SK-N-MC (cell line): ENCODE measurements around the gene ALG14.
A peak's percentile ranks its signal among the peaks of the same experiment; 100 is the strongest.

Experiments
- DNase-seq: peaks from one replicate; pipeline ENCODE4 v3.0.0-alpha.2; 2011; ENCODE audit warnings: low read depth, low spot score
- H3K27ac ChIP-seq: fragments of 200-600 bp; sonication (generic); 2 replicates; pipeline ENCODE4 v1.5.1; 2016; ENCODE audit warnings: mixed run types
- H3K36me3 ChIP-seq: fragments of 200-600 bp; sonication (generic); 2 replicates; pipeline ENCODE4 v1.6.1; 2017; ENCODE audit warnings: antibody characterized with exemption, low read length, mixed read lengths; ENCODE audit not compliant: insufficient read depth
- H3K4me3 ChIP-seq: fragments of 200-600 bp; sonication (generic); 2 replicates; pipeline ENCODE4 v1.5.1; 2016
- H3K9ac ChIP-seq: fragments of 200-600 bp; sonication (generic); 2 replicates; pipeline ENCODE4 v1.8.0; 2017; ENCODE audit warnings: mixed run types, mixed read lengths; ENCODE audit not compliant: insufficient read length
- H3K9me3 ChIP-seq: fragments of 200-600 bp; sonication (generic); 2 replicates; pipeline ENCODE4 v1.6.1; 2017; ENCODE audit warnings: low read depth, mild to moderate bottlenecking, antibody characterized with exemption, low read length, moderate library complexity, mixed read lengths
- EZH2 ChIP-seq: fragments of 200-600 bp; sonication (generic); IDR thresholded peaks from one replicate; pipeline ENCODE4 v1.6.1; 2017; ENCODE audit warnings: antibody characterized with exemption
- FOXP2 ChIP-seq: optimal IDR thresholded peaks from 2 replicates; pipeline ENCODE3; 2011; ENCODE audit warnings: mild to moderate bottlenecking, moderate library complexity; ENCODE audit not compliant: insufficient read depth; ENCODE audit errors: extremely low read length, control extremely low read depth
- POLR2AphosphoS5 ChIP-seq: IDR thresholded peaks from 2 replicates; pipeline ENCODE4 v1.6.1; 2012; ENCODE audit warnings: mild to moderate bottlenecking, low read depth, low read length, borderline replicate concordance

The ALG14 gene

DNA sequence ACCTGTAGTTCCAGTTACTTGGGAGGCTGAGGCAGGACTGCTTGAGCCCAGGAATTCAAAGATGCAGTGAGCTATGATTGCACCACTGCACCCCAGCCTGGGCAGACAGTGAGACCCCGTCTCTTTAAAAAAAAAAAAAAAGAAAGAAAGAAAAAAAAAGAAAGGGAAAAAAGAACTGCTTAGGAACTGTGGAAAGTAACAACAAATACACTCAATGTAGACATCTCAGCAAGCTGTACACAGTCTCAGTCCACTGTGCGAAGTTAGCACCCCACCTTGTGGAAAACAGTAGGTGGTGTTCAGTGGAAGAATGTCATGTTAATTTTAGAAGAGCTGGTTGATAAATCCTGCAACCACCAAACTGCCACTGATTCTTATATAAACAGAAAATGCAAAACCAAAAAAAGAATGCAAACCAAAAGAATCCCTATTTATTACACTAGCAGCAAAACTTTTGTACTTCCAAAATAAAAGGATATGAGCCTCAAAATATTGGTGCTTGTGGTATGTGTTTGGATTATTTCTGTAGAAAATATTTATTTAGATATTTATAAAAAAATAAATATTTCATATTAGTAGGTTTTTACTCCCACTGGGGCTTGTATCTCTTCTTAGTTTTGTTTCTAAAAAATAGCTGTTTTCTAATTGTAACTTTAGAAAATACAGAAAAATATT lies 31.1 kb downstream of the ALG14 start:
- Histone ChIP-seq H3K27ac (peak overlapping the region; percentile 68; the same call in 1 of the 2 replicates), H3K36me3 (no peaks in the 10 kb centered on the region), H3K4me3 (peak overlapping the region; percentile 59), H3K9me3 (no peaks in the 10 kb centered on the region), H3K9ac (peak overlapping the region; percentile 56)
- peak; percentile 62 for DNase-seq
- TF ChIP-seq EZH2 = no peak
- no peak for TF ChIP-seq POLR2AphosphoS5
- TF ChIP-seq FOXP2 = no peak

DNA sequence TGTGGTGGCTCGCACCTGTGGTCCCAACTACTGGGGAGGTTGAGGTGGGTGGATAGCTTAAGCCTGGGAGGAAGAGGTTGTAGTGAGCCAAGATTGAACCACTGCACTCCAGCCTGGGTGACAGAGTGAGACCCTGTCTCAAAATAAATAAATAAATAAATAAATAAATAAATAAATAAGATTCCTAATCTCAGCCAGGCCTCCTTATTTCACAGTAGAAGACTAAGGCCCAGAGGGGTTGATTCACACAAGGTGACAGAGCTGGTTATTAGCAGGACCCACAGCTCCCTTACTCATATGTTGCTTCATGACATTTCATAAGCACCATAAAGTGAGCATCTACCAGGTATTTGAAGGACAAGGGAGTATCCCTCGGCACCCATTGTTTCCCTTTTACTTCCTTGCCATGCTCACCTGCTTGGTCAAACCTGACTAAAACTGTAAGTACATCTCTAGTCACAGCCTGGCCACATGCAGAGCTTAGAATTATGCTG lies 32.7 kb downstream of the ALG14 start:
- Histone ChIP-seq H3K9me3 (no peaks in the 10 kb centered on the region), H3K9ac (no peak overlapping the region), H3K4me3 (no peak overlapping the region), H3K36me3 (no peaks in the 10 kb centered on the region), H3K27ac (no peak overlapping the region)
- no peak for DNase-seq
- TF ChIP-seq FOXP2 (no peak), POLR2AphosphoS5 (no peak), EZH2 (no peak)

- no peaks in the 10 kb centered on the region for H3K9me3 ChIP-seq
- no peak for DNase-seq
- TF ChIP-seq FOXP2 (no peak), EZH2 (no peak), POLR2AphosphoS5 (no peak)
- no peak overlapping the region for H3K9ac ChIP-seq
- H3K4me3 ChIP-seq = no peak overlapping the region
- H3K27ac ChIP-seq = no peak overlapping the region
- H3K36me3 ChIP-seq = no peaks in the 10 kb centered on the region
Observed at GRCh38 chr1:95039360-95040031, 33.3 kb downstream of the ALG14 start.

DNA sequence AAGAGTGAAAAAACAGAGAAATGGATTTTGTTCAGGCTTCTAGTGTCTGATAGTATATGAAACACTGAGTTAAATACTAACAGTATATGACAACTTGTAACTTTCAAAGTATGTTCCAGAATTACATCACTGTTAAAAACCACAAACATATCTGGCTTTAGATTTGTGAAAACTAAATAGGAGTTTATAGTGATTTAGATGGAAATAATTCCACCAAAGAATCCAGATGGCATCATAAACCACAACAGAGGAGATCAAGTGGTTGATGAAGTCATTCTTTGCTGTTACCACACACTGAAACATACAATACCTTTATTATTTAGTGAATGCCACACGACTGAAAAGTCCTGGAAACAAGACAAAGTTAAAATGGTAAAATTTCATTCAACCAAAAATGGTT lies 37.2 kb downstream of the ALG14 start:
- Histone ChIP-seq H3K9ac (no peak overlapping the region), H3K4me3 (no peak overlapping the region), H3K27ac (peak overlapping the region; percentile 12; the same call in 1 of the 2 replicates), H3K9me3 (no peaks in the 10 kb centered on the region), H3K36me3 (no peaks in the 10 kb centered on the region)
- no peak for TF ChIP-seq POLR2AphosphoS5
- TF ChIP-seq FOXP2 = no peak
- TF ChIP-seq EZH2 = no peak
- DNase-seq = no peak

DNA sequence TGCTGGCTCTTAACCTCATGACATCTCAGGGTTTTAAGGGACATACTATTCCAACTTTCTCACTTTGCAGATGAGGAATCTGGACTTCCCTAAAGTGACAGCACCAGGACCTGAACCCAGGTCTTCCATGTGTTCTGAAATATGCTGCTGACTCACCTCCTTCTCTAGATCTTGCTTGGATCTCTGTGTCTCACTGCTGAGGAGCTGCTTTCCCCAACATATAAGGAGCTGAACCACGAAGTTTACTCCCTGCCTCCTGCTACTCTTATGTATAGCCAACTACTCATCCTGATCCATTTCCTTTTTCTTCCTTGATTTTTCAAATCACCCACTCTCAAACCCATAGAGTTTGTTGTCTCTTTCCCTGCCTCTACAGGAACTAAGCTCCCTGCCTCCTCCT lies 38.2 kb downstream of the ALG14 start:
- no peak overlapping the region for H3K9ac ChIP-seq
- H3K9me3 ChIP-seq = no peaks in the 10 kb centered on the region
- no peak for DNase-seq
- H3K36me3 ChIP-seq = no peaks in the 10 kb centered on the region
- no peak overlapping the region for H3K27ac ChIP-seq
- no peak overlapping the region for H3K4me3 ChIP-seq
- no peak for TF ChIP-seq EZH2
- TF ChIP-seq POLR2AphosphoS5 = no peak
- no peak for TF ChIP-seq FOXP2

DNA sequence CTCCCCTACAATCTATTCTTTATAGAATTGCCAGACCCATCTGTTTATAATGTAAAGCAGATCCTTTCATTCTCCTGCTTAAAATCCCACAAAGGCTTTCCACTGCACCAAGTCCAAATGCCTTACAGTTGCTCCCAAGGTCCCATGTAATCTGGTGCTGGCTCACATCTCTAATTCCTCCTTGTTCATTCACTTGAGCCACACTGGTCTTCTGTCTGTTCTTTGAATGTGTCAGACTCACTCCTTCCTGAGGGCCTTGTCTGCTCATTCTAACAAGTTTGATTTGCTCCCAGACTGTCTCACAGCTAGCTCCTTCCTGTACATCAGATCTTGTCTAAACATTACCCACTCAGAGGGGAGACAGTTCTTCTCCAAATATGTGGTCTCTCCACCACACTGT lies 38.9 kb downstream of the ALG14 start:
- Histone ChIP-seq H3K9ac (no peak overlapping the region), H3K27ac (no peak overlapping the region), H3K9me3 (no peaks in the 10 kb centered on the region), H3K36me3 (no peaks in the 10 kb centered on the region), H3K4me3 (no peak overlapping the region)
- DNase-seq = no peak
- TF ChIP-seq POLR2AphosphoS5 = no peak
- no peak for TF ChIP-seq FOXP2
- TF ChIP-seq EZH2 = no peak

DNA sequence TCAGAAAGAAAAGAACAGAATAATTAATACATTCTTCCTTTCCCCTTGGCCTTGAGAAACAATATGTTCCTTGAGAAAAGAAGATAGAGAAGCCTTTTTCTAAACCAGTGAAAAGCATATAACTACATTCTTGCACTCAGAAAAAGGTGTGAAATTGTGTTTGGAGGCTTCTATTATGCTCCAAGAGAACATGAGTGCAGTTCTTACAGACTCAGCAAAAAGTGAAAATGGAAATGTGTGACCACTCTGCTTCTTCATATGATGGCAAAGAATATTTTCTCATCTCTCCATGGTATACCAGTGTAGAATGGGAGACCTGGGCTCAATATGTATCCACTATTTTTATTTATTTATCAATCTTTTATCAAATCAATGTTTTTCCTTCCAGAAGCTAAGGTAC lies 43.2 kb downstream of the ALG14 start:
- TF ChIP-seq FOXP2 = no peak
- TF ChIP-seq POLR2AphosphoS5 = no peak
- no peak for TF ChIP-seq EZH2
- no peak overlapping the region for H3K27ac ChIP-seq
- peaks cover 26% of the 10 kb centered on the region for H3K36me3 ChIP-seq
- H3K9me3 ChIP-seq = no peaks in the 10 kb centered on the region
- H3K4me3 ChIP-seq = no peak overlapping the region
- no peak for DNase-seq
- H3K9ac ChIP-seq = no peak overlapping the region

GRCh38 chr1:95028954-95029353 lies 43.8 kb downstream of the ALG14 start:
- TF ChIP-seq POLR2AphosphoS5 (no peak), EZH2 (no peak), FOXP2 (no peak)
- DNase-seq = no peak

More at GRCh38 chr1:95028954-95029353, 43.8 kb downstream of the ALG14 start:
- no peak overlapping the region for H3K9ac ChIP-seq
- H3K36me3 ChIP-seq = peaks cover 28% of the 10 kb centered on the region
- no peaks in the 10 kb centered on the region for H3K9me3 ChIP-seq
- no peak overlapping the region for H3K27ac ChIP-seq
- no peak overlapping the region for H3K4me3 ChIP-seq
